GM21381 (cell line): Measurements from ENCODE around the gene ATP1B2.
"Not testable (repeated sequence)": the region's sequence is repeated elsewhere in the genome, so short reads cannot be mapped to it uniquely, and the experiment has no call there.

Experiments
- ATAC-seq: cut with Tn5 transposase; IDR thresholded peaks from one replicate; pipeline ENCODE4 v1.9.1; 2021; ENCODE audit warnings: mild to moderate bottlenecking, moderate library complexity; ENCODE audit not compliant: unreplicated experiment

Gene ATP1B2

DNA sequence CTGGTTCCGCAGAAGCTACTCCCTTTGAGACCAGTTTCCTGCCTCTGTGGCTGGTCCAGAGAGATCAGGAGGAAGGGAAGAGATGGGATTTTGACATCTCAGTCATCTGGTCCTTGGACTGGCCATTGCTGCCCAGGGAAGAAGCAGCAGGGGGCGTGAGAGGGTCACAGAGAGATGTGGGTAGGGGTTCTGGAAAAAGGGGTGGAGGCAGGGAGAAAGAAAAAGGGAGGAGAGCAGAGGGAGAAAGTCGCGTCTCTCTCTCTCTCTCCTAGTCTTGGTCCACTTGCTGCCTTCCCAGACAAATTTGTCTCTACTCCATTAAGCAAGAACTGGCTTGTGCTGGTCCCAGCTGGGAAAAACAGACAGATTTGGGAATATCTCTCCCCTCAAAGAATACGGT is 16.3 kb upstream of the ATP1B2 start:
- no peak for ATAC-seq

GRCh38 chr17:7636163-7636562 is 14.6 kb upstream of the ATP1B2 start:
- no peak for ATAC-seq

DNA sequence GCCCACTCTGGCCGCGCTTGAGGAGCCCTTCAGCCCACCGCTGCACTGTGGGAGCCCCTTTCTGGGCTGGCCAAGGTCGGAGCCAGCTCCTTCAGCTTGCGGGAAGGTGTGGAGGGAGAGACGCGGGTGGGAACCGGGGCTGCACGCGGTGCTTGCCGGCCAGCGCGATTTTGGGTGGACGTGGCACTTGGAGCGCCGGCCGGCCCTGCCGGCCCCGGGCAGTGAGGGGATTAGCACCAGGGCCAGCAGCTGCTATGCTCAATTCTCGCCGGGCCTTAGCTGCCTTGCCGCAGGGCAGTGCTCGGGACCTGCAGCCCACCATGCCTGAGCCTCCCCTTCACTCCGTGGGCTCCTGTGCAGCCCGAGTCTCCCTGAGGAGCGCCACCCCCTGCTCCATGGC is 9.9 kb upstream of the ATP1B2 start:
- ATAC-seq, result no peak

DNA sequence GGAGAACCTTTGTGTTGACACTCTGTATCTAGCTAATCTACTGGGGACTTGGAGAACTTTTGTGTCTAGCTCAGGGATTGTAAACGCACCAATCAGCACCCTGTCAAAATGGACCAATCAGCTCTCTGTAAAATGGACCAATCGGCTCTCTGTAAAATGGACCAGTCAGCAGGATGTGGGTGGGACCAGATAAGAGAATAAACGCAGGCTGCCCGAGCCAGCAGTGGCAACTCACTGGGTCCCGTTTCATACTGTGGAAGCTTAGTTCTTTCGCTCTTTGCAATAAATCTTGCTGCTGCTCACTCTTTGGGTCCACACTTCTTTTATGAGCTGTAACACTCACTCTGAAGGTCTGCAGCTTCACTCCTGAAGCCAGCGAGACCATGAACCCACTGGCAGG is 9.1 kb upstream of the ATP1B2 start:
- not testable (repeated sequence) for ATAC-seq

GRCh38 chr17:7644775-7645174 is 6.0 kb upstream of the ATP1B2 start:
- ATAC-seq, result no peak

DNA sequence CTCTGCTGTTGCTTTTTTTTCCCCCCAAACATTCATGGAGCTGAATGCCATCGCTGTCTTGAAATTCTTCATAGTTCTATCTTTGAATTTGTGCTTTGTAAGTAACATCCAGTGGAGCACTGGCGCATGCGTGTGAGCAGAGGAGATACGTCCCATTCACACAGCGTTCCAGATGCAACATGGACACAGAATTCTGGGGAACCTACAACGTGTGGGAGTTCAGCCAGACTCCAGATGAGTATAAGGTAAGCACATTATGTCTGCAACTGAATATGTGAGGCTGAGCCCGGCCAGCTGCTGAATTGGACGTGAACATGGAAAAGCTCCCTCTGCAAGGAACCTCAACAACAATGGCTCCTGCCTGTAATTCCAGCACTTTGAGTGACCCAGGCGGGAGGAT is 4.3 kb upstream of the ATP1B2 start:
- no peak for ATAC-seq

GRCh38 chr17:7647018-7647417 is 3.7 kb upstream of the ATP1B2 start:
- ATAC-seq, result no peak

DNA sequence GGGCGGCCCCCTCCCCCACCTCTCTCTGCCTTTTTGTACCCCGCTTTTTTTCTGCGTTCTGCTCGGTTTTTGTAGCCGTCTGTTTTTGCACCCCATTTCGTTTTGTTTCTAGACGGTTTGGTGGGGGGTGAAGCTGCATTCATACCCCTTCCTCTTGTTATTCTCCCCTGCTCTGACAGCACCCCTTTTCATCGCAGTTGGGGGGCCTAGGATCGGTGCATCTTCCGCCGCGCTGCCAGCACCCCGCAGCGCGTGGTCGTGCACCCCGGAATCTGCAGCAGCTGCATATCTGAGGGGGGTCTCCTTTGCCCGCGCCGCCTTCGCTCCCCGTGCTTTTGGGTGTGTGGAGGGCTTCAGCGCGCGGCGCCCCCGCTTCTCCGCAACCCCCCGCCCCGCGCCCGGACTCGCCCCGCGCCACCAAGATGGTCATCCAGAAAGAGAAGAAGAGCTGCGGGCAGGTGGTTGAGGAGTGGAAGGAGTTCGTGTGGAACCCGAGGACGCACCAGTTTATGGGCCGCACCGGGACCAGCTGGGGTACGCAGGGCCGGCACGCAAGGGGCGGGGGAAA is 455 bp downstream of the ATP1B2 start:
- ATAC-seq, result no peak

DNA sequence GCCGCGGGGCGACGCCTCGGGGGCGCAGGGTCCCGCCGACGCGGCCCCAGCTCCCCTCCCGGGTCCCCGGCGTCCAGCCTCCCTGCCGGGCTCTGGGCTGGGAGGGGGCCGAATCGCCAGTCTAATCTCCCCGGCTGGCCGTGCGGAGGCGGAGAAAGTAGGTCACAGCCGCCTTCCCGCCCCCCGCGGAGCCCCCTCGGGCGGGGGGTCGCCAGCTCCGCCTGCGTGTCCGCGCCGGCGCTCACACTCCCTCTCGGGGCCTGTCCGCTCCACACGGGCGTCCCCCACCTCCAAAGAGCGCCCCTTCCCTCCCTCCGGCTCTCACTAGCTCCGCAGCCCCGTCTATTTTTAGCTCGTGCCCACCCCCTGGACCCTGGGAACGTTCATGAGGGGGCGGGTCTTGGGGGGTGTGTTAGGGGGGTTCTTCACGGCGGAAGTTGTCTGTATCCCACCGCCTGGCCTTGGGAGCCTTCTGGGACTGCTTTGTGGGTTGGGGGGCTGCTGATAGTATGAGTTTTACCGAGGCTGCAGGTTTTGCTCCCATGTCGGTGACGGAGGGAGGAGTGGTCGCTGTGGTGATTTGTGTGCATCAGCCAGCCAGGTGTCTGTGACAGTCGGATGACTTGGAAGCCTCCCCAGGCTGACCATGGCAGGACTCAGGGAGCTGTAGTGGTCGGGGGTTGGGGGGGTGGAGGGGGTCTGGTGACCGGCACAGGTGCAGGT is 1.1 kb downstream of the ATP1B2 start:
- no peak for ATAC-seq

DNA sequence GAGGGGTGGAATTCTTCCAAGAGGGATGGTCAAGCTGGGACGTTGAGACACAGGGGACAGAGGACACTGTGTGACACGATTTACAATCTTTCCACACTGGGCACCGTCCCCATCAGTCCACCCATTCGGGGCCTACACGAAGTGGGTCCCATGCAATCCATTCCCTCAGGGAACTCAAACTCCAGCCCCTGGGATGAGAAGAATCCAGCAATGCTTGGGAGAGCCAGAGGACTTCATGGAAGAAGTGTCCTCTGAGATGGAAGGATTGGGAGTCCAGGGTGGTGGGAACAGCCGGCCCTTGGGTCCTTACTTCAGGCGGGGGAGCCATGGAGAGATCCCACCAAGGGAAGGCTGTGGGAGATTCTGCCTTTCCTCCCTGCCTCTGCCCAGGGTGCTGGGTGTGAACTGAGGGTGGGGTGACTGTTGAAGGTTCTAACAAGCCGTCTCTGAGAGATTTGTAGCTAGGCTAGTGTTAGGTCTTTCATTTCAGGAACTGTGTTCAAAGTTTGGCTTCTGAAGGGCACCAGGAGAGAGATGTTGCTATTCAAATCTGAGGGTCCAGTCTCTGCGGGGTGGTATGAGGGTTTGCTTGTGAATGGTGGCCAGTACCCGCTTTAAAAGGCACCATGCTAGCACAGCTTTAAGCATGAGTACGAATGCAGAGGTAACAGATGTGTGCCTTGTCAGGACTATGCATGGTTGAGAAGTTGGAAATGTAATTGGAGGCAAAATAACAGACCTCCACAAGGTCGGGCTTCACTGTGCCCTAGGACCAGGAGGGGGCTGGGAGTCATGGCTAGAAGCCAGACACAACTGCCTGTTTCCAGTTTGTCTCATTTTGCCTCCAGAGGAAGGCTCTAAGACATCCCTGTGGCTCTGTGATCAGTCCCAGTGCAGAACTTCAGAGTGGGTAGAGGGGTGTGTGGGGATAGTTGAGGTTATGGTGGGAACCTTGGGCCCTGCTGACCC is 1.9 kb downstream of the ATP1B2 start:
- ATAC-seq, result no peak

DNA sequence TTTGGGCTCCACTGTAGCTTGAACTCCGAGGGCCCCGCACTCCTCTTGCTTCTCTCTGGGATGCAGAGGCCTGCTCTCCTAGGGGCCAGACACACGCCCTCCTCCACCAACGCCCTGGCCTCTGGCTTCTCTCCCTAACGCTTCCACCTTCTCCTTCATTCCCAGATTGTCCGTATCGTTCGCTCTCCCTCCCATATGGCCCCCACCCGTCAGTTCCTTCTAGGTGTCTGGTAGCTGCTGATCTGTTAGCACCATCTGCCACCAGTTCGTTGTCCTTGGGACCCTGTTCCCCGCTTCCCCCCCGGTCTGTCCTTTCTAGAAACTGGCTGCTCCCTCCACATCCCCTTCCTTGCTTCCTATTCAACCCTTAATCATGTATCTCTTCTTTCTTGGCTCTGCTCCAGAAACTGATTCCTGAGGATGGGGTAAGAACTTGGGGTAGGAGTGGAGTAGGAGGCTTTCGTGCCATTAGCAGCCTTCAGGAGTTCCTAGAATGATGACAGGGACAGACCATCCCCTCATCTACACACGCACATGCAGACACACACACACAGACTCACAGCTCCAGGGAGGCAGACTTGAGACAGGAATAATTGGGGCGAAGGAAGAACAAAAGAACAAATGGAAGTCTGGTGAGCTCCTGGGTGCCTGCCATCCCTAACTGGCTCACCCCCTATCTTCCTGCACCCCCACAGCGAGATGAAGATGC is 4.3 kb downstream of the ATP1B2 start:
- no peak for ATAC-seq

DNA sequence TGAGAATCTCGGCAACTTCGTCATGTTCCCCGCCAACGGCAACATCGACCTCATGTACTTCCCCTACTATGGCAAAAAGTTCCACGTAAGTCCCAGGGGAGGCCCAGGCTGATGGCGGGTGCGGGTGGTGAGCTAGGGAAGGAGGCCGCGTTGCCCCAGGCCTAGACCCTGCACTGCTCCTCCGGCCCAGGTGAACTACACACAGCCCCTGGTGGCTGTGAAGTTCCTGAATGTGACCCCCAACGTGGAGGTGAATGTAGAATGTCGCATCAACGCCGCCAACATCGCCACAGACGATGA is 4.8 kb downstream of the ATP1B2 start:
- ATAC-seq, result no peak

DNA sequence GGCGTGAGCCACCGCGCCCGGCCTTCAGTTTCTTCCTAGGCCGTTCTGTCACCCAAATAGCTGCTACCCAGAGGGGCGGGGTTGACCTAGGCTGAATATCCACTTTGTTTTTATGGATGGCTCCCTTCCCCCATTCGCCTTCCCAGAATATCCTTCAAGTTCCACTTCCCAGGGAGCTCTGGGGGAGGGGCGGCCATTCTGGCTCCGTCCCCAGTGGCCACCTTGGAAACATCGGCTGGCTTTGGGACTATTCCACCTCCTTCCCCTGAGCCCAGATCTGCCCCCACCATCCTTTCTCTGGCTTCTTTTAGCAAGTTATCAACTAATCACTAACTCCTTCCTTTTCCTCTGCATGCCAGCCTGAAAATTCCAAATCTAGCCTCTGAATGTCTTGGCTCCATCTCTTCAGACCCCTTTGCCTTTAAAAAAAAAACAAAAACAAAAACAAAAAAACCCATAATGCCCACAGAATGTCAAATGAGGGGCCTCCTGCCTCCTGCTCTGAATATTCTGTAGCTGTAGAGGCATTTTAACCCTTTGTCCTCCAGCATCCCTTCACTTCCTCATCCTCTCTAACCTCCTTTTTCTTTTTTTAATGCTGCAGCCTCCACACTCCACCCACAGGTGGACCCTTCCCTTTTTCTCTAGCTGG is 6.4 kb downstream of the ATP1B2 start:
- ATAC-seq, result no peak

DNA sequence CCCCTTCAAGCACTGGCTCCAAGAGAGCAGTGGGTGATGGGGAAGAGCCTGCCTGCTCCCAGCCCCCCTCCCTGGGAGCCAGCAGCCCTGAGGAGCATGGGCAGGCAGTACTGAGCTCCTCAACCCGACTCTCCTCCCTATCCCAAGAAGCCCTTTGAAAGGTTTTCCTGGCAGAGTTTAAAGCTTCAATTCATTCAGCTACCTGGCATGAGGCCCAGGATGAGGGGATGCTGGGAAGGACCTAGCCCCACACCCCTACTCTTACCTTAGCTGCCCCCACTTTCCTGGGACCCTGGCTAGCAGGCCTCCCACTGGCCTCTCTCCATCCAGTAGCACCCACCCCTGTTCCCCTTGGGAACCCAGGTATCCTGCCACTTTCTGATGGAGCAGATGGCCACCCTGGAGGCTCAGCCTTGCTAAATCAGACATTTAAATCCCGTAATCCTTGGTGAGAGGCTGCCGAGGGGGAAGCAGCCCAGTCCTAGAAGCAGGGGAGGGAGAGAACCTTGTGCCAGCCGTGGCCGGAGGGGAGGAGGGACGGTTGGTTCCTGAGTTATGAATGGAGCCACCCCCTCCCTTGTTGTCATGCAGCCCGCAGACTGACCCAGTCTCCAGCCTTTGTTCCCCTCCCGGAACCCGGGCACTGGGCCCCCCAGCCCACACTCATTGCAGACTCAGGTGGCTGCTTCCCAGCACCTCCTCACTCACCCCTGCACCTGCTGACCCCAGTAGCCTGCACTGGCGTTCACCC is 17.1 kb downstream of the ATP1B2 start:
- no peak for ATAC-seq

- ATAC-seq, result no peak
Observed at GRCh38 chr17:7668482-7668881, 17.8 kb downstream of the ATP1B2 start.

GRCh38 chr17:7673239-7673638 is 22.5 kb downstream of the ATP1B2 start:
- no peak for ATAC-seq

GRCh38 chr17:7674934-7675333 is 24.2 kb downstream of the ATP1B2 start:
- ATAC-seq, result no peak

DNA sequence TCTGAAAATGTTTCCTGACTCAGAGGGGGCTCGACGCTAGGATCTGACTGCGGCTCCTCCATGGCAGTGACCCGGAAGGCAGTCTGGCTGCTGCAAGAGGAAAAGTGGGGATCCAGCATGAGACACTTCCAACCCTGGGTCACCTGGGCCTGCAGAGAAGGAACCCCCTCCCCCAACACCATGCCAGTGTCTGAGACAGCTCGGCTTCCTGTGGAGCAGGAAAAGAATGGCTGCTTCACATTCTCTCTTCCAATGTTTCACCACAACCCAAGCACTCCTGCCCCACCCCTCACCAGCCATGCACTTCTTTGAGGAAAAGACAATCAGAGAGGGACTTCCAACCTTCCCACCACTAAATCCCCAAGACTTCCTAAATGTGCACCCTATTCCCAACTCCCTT is 25.8 kb downstream of the ATP1B2 start:
- ATAC-seq, result no peak

GRCh38 chr17:7677388-7678067 is 26.8 kb downstream of the ATP1B2 start:
- ATAC-seq, result no peak
